Trophoblast cell (in vitro differentiated cells and primary cell): Measurements from ENCODE around the gene CIITA.
A peak's percentile ranks its signal among the peaks of the same experiment; 100 is the strongest.

Experiments
- DNase-seq, 2 donors: peaks; one replicate each; pipeline ENCODE4 v3.0.0-alpha.2; 2016
- H2AFZ ChIP-seq: 2 replicates; pipeline ENCODE4 v1.6.1; 2013; ENCODE audit warnings: low read length, moderate library complexity, mild to moderate bottlenecking; ENCODE audit not compliant: insufficient read depth, poor library complexity
- H2AK5ac ChIP-seq: 2 replicates; pipeline ENCODE4 v1.6.1; 2013; ENCODE audit warnings: mild to moderate bottlenecking, low read length
- H2BK120ac ChIP-seq: 2 replicates; pipeline ENCODE4 v1.6.1; 2013; ENCODE audit warnings: low read length, mild to moderate bottlenecking, moderate library complexity; ENCODE audit not compliant: insufficient read depth, poor library complexity
- H2BK12ac ChIP-seq: 2 replicates; pipeline ENCODE4 v1.6.1; 2013; ENCODE audit warnings: mild to moderate bottlenecking, low read length, moderate library complexity
- H2BK5ac ChIP-seq: 2 replicates; pipeline ENCODE4 v1.6.1; 2013; ENCODE audit warnings: low read length, low read depth, moderate library complexity, mild to moderate bottlenecking; ENCODE audit not compliant: poor library complexity
- H3K14ac ChIP-seq: 2 replicates; pipeline ENCODE4 v1.6.1; 2013; ENCODE audit warnings: mild to moderate bottlenecking, low read length
- H3K18ac ChIP-seq: 2 replicates; pipeline ENCODE4 v1.6.1; 2013; ENCODE audit warnings: mild to moderate bottlenecking, low read length
- H3K23ac ChIP-seq: 2 replicates; pipeline ENCODE4 v1.6.1; 2013; ENCODE audit warnings: low read length
- H3K27ac ChIP-seq: 2 replicates; pipeline ENCODE4 v1.5.1; 2013; ENCODE audit warnings: low read depth, mild to moderate bottlenecking, inconsistent platforms, low read length, moderate library complexity
- H3K27me3 ChIP-seq: 2 replicates; pipeline ENCODE4 v1.6.1; 2013; ENCODE audit warnings: inconsistent platforms, mild to moderate bottlenecking, low read length, moderate library complexity; ENCODE audit not compliant: insufficient read depth
- H3K36me3 ChIP-seq, 2 experiments: 1 replicate in 1 of 2; 2 replicates in 1 of 2; pipeline ENCODE4 v1.6.1; 2013; ENCODE audit warnings: low read length in 2 of 2, mild to moderate bottlenecking in 2 of 2, moderate library complexity in 1 of 2; ENCODE audit not compliant: insufficient read depth in 2 of 2, control insufficient read depth in 1 of 2
- H3K4ac ChIP-seq: 2 replicates; pipeline ENCODE4 v1.6.1; 2013; ENCODE audit warnings: low read depth, mild to moderate bottlenecking, low read length, moderate library complexity
- H3K4me1 ChIP-seq, 2 experiments: 1 replicate in 1 of 2; 2 replicates in 1 of 2; pipeline ENCODE4 v1.6.1; 2013; ENCODE audit warnings: low read length in 2 of 2, mild to moderate bottlenecking in 2 of 2, moderate library complexity in 1 of 2; ENCODE audit not compliant: insufficient read depth in 2 of 2, control insufficient read depth in 1 of 2
- H3K4me2 ChIP-seq: 2 replicates; pipeline ENCODE4 v1.6.1; 2013; ENCODE audit warnings: inconsistent platforms, mild to moderate bottlenecking, low read length, moderate library complexity
- H3K4me3 ChIP-seq: 2 replicates; pipeline ENCODE4 v1.5.1; 2013; ENCODE audit warnings: mild to moderate bottlenecking, low read depth, low read length, inconsistent platforms
- H3K79me1 ChIP-seq: one replicate; pipeline ENCODE4 v1.6.1; 2013; ENCODE audit warnings: low read length
- H3K79me2 ChIP-seq: 2 replicates; pipeline ENCODE4 v1.6.1; 2013; ENCODE audit warnings: low read length, mild to moderate bottlenecking; ENCODE audit not compliant: control insufficient read depth, insufficient read depth, poor library complexity
- H3K9ac ChIP-seq: 2 replicates; pipeline ENCODE4 v1.6.1; 2013; ENCODE audit warnings: mild to moderate bottlenecking, low read length
- H3K9me3 ChIP-seq: 2 replicates; pipeline ENCODE4 v1.6.1; 2013; ENCODE audit warnings: low read depth, mild to moderate bottlenecking, control low read depth, inconsistent platforms, low read length; ENCODE audit not compliant: insufficient read depth
- H4K12ac ChIP-seq: 2 replicates; pipeline ENCODE4 v1.6.1; 2013; ENCODE audit warnings: low read depth, mild to moderate bottlenecking, low read length, moderate library complexity
- H4K8ac ChIP-seq: 2 replicates; pipeline ENCODE4 v1.6.1; 2013; ENCODE audit warnings: low read depth, mild to moderate bottlenecking, low read length, moderate library complexity
- H4K91ac ChIP-seq: one replicate; pipeline ENCODE4 v1.6.1; 2013; ENCODE audit warnings: low read depth, mild to moderate bottlenecking, low read length, moderate library complexity
- WGBS: extraction: QIAGEN DNeasy Blood & Tissue Kit; methylation state at CpG from one replicate; pipeline ENCODE4 v1.1.7; 2013; ENCODE audit warnings: missing lambda C conversion rate; ENCODE audit not compliant: insufficient read length, insufficient coverage; ENCODE audit errors: extremely low coverage; 5-methylcytosine and 5-hydroxymethylcytosine counted together

CIITA gene

GRCh38 chr16:10839279-10839666 lies 37.7 kb upstream of the CIITA start:
- H3K27ac ChIP-seq: no peak overlapping the region
- no peak overlapping the region for H4K91ac ChIP-seq
- no peaks in the 10 kb centered on the region for H3K27me3 ChIP-seq
- H2BK120ac ChIP-seq: no peak overlapping the region
- no peak for DNase-seq
- no peak overlapping the region for H2AK5ac ChIP-seq
- H3K9me3 ChIP-seq: no peaks in the 10 kb centered on the region
- H3K79me2 ChIP-seq: no peaks in the 10 kb centered on the region
- H3K14ac ChIP-seq: no peak overlapping the region
- H3K36me3 ChIP-seq: no peaks in the 10 kb centered on the region
- H2AFZ ChIP-seq: no peak overlapping the region
- no peak overlapping the region for H2BK12ac ChIP-seq
- no peak overlapping the region for H2BK5ac ChIP-seq
- H4K8ac ChIP-seq: no peak overlapping the region
- no peaks in the 10 kb centered on the region for H3K79me1 ChIP-seq
- H3K18ac ChIP-seq: no peak overlapping the region
- no peak overlapping the region for H3K4me3 ChIP-seq
- no peak overlapping the region for H3K9ac ChIP-seq
- H3K23ac ChIP-seq: no peak overlapping the region
- H3K4ac ChIP-seq: no peak overlapping the region
- H3K4me2 ChIP-seq: no peak overlapping the region
- no CpG with 5 or more reads among the region's 6 CpGs for WGBS
- H4K12ac ChIP-seq: no peak overlapping the region
- no peaks in the 10 kb centered on the region for H3K4me1 ChIP-seq

- no peaks in the 10 kb centered on the region for H3K36me3 ChIP-seq
- no peak overlapping the region for H3K4me3 ChIP-seq
- no peaks in the 10 kb centered on the region for H3K9me3 ChIP-seq
- H4K12ac ChIP-seq: no peak overlapping the region
- H3K14ac ChIP-seq: no peak overlapping the region
- no peak for DNase-seq
- H2BK5ac ChIP-seq: no peak overlapping the region
- H2BK120ac ChIP-seq: no peak overlapping the region
- no peak overlapping the region for H3K4ac ChIP-seq
- no peak overlapping the region for H3K23ac ChIP-seq
- H3K18ac ChIP-seq: no peak overlapping the region
- H2AK5ac ChIP-seq: no peak overlapping the region
- H3K27ac ChIP-seq: no peak overlapping the region
- no peak overlapping the region for H2BK12ac ChIP-seq
- no CpG with 5 or more reads among the region's 16 CpGs for WGBS
- no peaks in the 10 kb centered on the region for H3K4me1 ChIP-seq
- no peak overlapping the region for H4K91ac ChIP-seq
- H3K79me1 ChIP-seq: no peaks in the 10 kb centered on the region
- no peaks in the 10 kb centered on the region for H3K27me3 ChIP-seq
- no peak overlapping the region for H4K8ac ChIP-seq
- no peaks in the 10 kb centered on the region for H3K79me2 ChIP-seq
- H2AFZ ChIP-seq: no peak overlapping the region
- H3K4me2 ChIP-seq: no peak overlapping the region
- H3K9ac ChIP-seq: no peak overlapping the region
These were observed 36.3 kb upstream of the CIITA start for GRCh38 chr16:10840703-10841102.

- H4K91ac ChIP-seq: no peak overlapping the region
These were observed 30.6 kb upstream of the CIITA start for GRCh38 chr16:10846213-10846998.

GRCh38 chr16:10847176-10847575 lies 29.8 kb upstream of the CIITA start:
- no peaks in the 10 kb centered on the region for H3K4me1 ChIP-seq
- no CpG with 5 or more reads among the region's 2 CpGs for WGBS
- no peak overlapping the region for H4K91ac ChIP-seq
- H3K9me3 ChIP-seq: no peaks in the 10 kb centered on the region
- H3K4ac ChIP-seq: no peak overlapping the region
- DNase-seq: peak in 1 of 2 donors; percentile 17
- H3K9ac ChIP-seq: no peak overlapping the region
- H3K36me3 ChIP-seq: no peaks in the 10 kb centered on the region
- H3K4me3 ChIP-seq: no peak overlapping the region
- H3K14ac ChIP-seq: no peak overlapping the region
- H3K4me2 ChIP-seq: no peak overlapping the region
- no peak overlapping the region for H2AFZ ChIP-seq
- H4K8ac ChIP-seq: no peak overlapping the region
- no peaks in the 10 kb centered on the region for H3K79me1 ChIP-seq
- H2BK12ac ChIP-seq: no peak overlapping the region
- no peak overlapping the region for H3K18ac ChIP-seq
- no peaks in the 10 kb centered on the region for H3K27me3 ChIP-seq
- H3K23ac ChIP-seq: no peak overlapping the region
- no peaks in the 10 kb centered on the region for H3K79me2 ChIP-seq
- no peak overlapping the region for H4K12ac ChIP-seq
- H2BK5ac ChIP-seq: no peak overlapping the region
- H2AK5ac ChIP-seq: no peak overlapping the region
- H3K27ac ChIP-seq: no peak overlapping the region
- no peak overlapping the region for H2BK120ac ChIP-seq

More at GRCh38 chr16:10846213-10846998, 30.6 kb upstream of the CIITA start:
- H3K14ac ChIP-seq: no peak overlapping the region
- H3K9me3 ChIP-seq: no peaks in the 10 kb centered on the region
- H4K8ac ChIP-seq: no peak overlapping the region
- no peak overlapping the region for H2AK5ac ChIP-seq
- no peaks in the 10 kb centered on the region for H3K79me1 ChIP-seq
- H2AFZ ChIP-seq: no peak overlapping the region
- H3K36me3 ChIP-seq: no peaks in the 10 kb centered on the region
- DNase-seq: no peak
- H2BK12ac ChIP-seq: no peak overlapping the region
- no peaks in the 10 kb centered on the region for H3K4me1 ChIP-seq
- no peak overlapping the region for H2BK120ac ChIP-seq
- H3K9ac ChIP-seq: no peak overlapping the region
- no peak overlapping the region for H2BK5ac ChIP-seq
- WGBS: no CpG with 5 or more reads among the region's 14 CpGs
- no peaks in the 10 kb centered on the region for H3K79me2 ChIP-seq
- H3K23ac ChIP-seq: no peak overlapping the region
- no peak overlapping the region for H3K27ac ChIP-seq
- no peak overlapping the region for H3K4me2 ChIP-seq
- no peak overlapping the region for H3K18ac ChIP-seq
- H3K27me3 ChIP-seq: no peaks in the 10 kb centered on the region
- no peak overlapping the region for H4K12ac ChIP-seq
- H3K4ac ChIP-seq: no peak overlapping the region
- H3K4me3 ChIP-seq: no peak overlapping the region
